ENCODE results near the gene AKR1B1. TPM values are rescaled to one million over a fixed set of nuclear protein-coding genes. Genes with fewer than 3 reads are reported as not detected.

The AKR1B1 gene
- total RNA-seq, 4 donors from 2014 or later, result 106 to 183 (median 117) TPM

- 55 to 63% methylated on average over 2 of the region's 2 CpGs for WGBS, 2 donors
- DNase-seq (ENCODE audit: low spot score in 2 of 2), result no peak
- no peaks in the 10 kb centered on the region for H3K27me3 ChIP-seq
These were observed 52.5 kb downstream of the AKR1B1 start for GRCh38 chr7:134406431-134406830.

GRCh38 chr7:134405299-134405698 lies 53.6 kb downstream of the AKR1B1 start:
- Histone ChIP-seq H3K27me3 (no peaks in the 10 kb centered on the region), H3K9me3 (peaks cover 0 to 4% (median 0%) of the 10 kb centered on the region in 4 donors), H3K27ac (no peak overlapping the region), H3K4me3 (no peak overlapping the region), H3K4me1 (no peaks in the 10 kb centered on the region), H3K36me3 (no peaks in the 10 kb centered on the region)
- TF ChIP-seq CTCF (IDR thresholded peaks at IDR 0.05), result no peak
- TF ChIP-seq EP300 (IDR thresholded peaks at IDR 0.05), result no peak
- TF ChIP-seq POLR2A (IDR thresholded peaks at IDR 0.05), result no peak
- no peak for DNase-seq (ENCODE audit: low spot score in 2 of 2)
- WGBS, 2 donors, result 83 to 92% methylated on average over 3 of the region's 3 CpGs

More at GRCh38 chr7:134406431-134406830, 52.5 kb downstream of the AKR1B1 start:
- no peak overlapping the region for H3K4me3 ChIP-seq
- H3K36me3 ChIP-seq, result no peaks in the 10 kb centered on the region
- TF ChIP-seq POLR2A (IDR thresholded peaks at IDR 0.05) (no peak), CTCF (IDR thresholded peaks at IDR 0.05) (no peak), EP300 (IDR thresholded peaks at IDR 0.05) (no peak)
- H3K9me3 ChIP-seq, result peaks cover 0 to 4% (median 0%) of the 10 kb centered on the region in 4 donors
- H3K27ac ChIP-seq, result no peak overlapping the region
- H3K4me1 ChIP-seq, result no peaks in the 10 kb centered on the region

- no peaks in the 10 kb centered on the region for H3K36me3 ChIP-seq
- TF ChIP-seq EP300 (IDR thresholded peaks at IDR 0.05) (no peak), POLR2A (IDR thresholded peaks at IDR 0.05) (no peak), CTCF (IDR thresholded peaks at IDR 0.05) (no peak)
- H3K4me3 ChIP-seq, result no peak overlapping the region
- no peaks in the 10 kb centered on the region for H3K27me3 ChIP-seq
- H3K4me1 ChIP-seq, result no peaks in the 10 kb centered on the region
- no peak for DNase-seq (ENCODE audit: low spot score in 2 of 2)
- no peak overlapping the region for H3K27ac ChIP-seq
- WGBS, 2 donors, result 95 to 97% methylated on average over 1 of the region's 1 CpG
- peaks cover 0 to 4% (median 0%) of the 10 kb centered on the region in 4 donors for H3K9me3 ChIP-seq
These were observed 55.8 kb downstream of the AKR1B1 start for GRCh38 chr7:134403062-134403461.

GRCh38 chr7:134400859-134401258 lies 58.0 kb downstream of the AKR1B1 start:
- no peak overlapping the region for H3K4me3 ChIP-seq
- no peaks in the 10 kb centered on the region for H3K9me3 ChIP-seq
- TF ChIP-seq POLR2A (IDR thresholded peaks at IDR 0.05), result no peak
- TF ChIP-seq EP300 (IDR thresholded peaks at IDR 0.05), result no peak
- no peak for TF ChIP-seq CTCF (IDR thresholded peaks at IDR 0.05)
- no peaks in the 10 kb centered on the region for H3K27me3 ChIP-seq
- no peak for DNase-seq (ENCODE audit: low spot score in 2 of 2)
- no peak overlapping the region for H3K27ac ChIP-seq
- no peaks in the 10 kb centered on the region for H3K4me1 ChIP-seq
- 93 to 97% methylated on average over 2 of the region's 2 CpGs for WGBS, 2 donors
- no peaks in the 10 kb centered on the region for H3K36me3 ChIP-seq

- no peak for TF ChIP-seq POLR2A (IDR thresholded peaks at IDR 0.05)
- TF ChIP-seq CTCF (IDR thresholded peaks at IDR 0.05), result no peak
- no peak for TF ChIP-seq EP300 (IDR thresholded peaks at IDR 0.05)
- Histone ChIP-seq H3K9me3 (no peaks in the 10 kb centered on the region), H3K4me1 (no peaks in the 10 kb centered on the region), H3K4me3 (no peak overlapping the region), H3K36me3 (no peaks in the 10 kb centered on the region), H3K27me3 (no peaks in the 10 kb centered on the region), H3K27ac (no peak overlapping the region)
- no peak for DNase-seq (ENCODE audit: low spot score in 2 of 2)
- WGBS, 2 donors, result 76 to 78% methylated on average over 5 of the region's 5 CpGs
These were observed 62.9 kb downstream of the AKR1B1 start for GRCh38 chr7:134396031-134396430.
